Activated CD8-positive, alpha-beta memory T cell treated with anti-CD3 and anti-CD28 coated beads, Interleukin-2, amount 50 U/mL, for 48 hours (primary cell): ENCODE data around the gene ZNF273.
A peak's percentile ranks its signal among the peaks of the same experiment; 100 is the strongest.

Source experiments
- DNase-seq: peaks from one replicate; pipeline ENCODE4 v3.0.0-alpha.2; 2020

ZNF273 gene

GRCh38 chr7:64877714-64878610 is 25.1 kb upstream of the ZNF273 start:
- DNase-seq, result no peak

DNA sequence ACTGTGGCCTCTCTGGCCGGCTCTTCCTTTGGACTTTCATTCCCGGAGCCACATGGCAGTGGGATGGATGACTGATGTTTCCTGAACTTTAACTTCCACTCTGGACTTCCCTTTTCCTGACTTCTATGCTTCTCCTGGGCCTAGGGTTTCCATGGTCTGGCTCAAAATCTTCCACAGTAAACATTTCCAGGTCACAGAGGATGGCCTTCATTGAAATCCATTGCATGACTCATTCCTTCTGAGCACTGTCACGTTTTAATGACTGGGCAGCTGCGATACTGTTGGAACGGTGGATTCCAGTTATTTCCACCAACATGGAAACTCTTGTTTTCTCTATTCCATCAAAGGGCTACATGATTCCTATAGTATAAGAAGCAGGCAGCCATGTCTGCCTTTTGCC is 24.4 kb upstream of the ZNF273 start:
- DNase-seq, result no peak

DNA sequence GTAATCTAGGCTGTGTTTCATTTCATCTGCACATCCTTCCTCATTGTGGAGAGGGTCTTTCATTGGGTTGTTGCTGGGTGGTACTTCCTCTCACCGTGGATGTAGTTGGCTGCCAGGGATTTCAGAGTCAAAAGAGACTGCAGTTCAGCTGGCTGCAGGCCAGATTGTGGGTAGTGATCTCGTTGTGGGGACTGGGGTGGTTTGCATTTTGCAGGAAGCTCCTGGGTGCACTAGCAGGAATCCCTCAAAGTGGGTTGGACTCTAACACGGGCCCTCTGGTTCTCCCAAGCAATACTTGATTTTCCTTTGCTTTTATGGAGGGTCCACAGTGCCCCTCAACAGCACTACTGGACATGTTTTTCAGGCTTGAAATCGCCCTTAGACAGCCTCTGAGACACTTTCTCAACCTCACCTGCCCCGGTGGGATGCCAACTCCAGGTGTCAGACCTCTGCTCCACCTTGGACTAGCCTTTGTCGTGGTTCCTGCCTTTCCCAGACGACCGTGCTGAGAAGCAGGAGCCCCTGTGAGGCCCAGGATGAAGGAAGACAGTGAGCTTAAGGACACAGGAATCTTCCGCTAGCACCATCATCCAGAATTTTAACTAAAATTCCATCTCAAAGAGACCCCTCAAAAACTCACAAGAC is 23.9 kb upstream of the ZNF273 start:
- no peak for DNase-seq

DNA sequence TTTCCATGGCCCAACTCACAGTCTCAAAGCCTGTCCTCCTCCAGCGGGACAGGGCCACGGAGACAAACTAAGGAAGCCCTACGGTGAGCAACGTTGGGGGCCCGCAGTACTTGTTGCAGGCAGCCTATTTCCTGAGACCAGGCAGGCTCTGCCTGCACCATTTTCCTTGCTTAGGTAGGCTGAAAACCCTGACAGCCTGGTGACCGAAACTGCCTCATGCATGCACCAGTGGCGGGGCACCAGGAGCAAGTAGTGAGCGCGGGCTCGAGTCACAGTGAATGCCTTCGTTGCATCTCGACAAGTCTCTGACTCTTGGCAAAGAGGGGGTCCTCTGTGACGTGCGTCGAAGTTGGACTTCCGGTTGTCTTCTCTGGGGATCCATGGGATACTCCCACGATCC is 23.3 kb upstream of the ZNF273 start:
- no peak for DNase-seq

DNA sequence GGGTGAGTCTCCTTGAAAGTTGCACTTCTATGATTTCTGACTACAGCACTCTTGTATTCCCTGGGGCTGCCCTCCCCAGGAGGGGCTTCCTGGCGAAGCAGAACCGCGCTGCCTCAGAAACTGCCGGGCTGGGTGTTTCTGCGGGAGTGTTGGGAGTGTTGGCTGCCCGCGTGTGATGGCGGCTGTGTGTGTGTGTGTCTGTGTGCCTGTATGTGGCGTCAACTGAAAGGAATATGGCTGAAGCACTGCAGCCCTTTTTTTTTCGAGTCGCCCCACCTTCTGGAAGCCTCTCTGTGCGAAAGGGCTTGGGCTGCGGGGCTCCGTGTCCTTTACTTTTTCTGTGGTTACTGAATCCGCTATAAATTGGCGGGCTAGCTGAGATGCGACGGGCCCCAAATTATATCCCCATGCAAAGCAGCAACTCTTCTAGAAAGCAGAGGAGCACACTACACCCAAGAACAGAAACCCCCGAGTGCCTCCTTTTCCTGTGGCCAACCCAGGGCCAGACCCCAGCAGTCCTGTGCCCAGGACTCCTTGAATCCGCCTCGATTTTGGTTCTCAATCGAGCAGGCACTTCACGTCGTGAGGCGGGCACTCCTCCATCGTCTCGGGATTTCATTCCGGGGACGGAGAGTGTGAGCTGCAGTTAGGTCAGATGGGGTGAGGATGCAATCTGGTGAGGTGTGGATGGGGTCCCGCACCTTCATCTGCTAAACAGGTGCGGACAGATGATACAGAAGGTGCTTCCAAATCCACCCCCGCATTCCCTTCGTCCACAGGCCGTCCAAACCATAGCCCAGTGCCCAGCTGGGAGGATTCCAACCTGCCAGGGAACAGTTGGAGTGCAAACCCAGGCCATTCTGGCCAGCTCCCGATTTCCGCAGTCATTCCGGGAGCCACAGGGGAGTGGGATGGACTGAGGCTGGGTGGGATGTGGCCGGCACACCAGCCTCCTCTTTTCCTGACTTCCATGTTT is 22.5 kb upstream of the ZNF273 start:
- peak; percentile 34 for DNase-seq

DNA sequence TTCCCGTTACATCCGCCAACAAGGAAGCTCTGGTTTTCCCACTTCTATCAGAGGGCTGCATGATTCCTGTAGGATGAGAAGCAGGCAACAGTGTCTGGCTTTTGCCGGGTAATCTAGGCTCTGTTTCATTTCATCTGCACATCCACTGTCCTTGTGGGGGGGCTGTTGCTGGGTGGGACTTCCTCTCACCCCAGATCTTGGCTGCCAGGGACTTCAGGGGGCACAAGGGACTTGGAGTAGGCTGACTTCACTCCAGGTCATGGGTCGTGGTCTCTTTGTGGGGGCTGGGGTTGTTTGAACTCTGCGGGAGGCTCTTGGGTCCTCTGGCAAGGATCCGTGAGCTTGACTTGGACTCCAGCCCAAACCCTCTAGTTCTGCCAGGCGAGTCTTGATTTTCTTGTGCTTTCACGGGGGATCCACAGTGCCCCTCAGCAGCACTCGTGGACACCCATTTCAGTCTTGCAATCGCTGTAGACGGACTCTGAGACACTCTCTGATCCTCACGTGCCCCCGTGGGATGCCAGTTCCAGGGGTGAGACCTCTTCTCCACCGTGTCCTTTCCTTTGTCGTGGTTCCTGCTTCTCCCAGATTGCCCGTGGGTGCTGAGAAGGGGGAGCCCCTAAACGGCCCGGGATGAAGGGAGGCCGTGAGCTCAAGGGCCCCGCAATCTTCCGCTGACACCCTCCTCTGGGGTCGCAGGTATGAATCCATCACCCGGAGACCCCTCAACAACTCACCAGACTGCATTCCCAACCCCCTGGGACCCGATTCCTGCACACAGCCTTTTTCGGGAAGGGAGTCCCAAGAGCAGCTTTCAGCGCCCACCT is 21.4 kb upstream of the ZNF273 start:
- DNase-seq, result no peak

- DNase-seq, result no peak
Observed at GRCh38 chr7:64882341-64883112, 20.5 kb upstream of the ZNF273 start.

DNA sequence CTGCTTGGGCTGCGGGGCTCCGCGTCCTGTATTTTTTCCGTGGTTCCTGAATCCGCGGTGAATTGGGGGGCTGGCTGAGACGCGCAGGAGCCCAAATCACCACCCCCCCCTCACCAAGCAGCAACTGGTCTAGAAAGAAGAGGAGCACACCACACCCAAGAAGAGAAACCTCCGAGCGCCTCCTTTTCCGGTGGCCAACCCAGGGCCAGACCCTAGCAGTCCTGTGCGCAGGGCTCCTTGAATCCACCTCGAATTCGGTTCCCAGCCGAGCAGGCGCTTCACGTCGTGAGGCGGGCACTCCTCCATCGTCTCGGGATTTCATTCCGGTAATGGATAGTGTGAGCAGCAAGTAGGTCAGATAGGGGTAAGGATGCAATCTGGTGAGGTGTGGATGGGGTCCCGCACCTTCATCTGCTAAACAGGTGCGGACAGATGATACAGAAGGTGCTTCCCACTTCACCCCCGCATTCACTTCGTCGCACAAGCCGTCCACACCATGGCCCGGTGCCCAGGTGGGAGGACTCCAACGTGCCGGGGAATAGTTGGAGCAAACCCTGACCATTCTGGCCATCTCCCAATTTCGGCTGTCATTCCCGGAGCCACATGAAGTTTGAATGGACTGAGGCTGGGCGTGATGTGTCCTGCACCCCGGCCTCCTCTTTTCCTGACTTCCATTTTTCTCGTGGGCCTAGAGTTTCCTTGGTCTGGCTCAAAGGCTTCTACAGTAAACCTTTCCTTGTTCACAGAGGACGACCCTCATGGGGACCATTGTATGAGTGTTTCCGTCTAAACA is 19.8 kb upstream of the ZNF273 start:
- DNase-seq, result peak; percentile 47

- peak; percentile 39 for DNase-seq
Observed at GRCh38 chr7:64884085-64884912, 18.8 kb upstream of the ZNF273 start.

DNA sequence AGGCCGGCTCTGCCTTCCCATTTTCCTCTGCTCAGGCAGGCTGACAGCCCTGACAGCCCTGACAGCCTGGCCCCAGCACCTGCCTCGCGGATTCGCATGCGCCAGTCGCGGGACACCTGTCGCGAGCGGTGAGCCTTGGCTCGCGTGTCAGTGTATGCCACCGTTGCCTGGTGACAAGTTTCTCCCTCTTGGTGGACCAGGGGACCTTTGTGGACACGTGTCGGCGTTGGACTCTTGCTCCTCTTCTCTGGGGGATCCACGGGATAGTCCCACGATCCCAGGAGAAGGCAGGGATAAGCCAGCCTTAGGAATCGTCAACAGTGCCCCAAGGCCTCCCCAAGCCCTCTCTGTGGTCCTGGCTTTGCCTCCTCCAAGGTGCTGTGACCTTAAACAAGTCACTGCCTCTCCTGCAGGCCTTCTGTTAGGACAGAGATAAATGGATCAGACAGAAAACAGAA is 18.1 kb upstream of the ZNF273 start:
- peak; percentile 38 for DNase-seq

DNA sequence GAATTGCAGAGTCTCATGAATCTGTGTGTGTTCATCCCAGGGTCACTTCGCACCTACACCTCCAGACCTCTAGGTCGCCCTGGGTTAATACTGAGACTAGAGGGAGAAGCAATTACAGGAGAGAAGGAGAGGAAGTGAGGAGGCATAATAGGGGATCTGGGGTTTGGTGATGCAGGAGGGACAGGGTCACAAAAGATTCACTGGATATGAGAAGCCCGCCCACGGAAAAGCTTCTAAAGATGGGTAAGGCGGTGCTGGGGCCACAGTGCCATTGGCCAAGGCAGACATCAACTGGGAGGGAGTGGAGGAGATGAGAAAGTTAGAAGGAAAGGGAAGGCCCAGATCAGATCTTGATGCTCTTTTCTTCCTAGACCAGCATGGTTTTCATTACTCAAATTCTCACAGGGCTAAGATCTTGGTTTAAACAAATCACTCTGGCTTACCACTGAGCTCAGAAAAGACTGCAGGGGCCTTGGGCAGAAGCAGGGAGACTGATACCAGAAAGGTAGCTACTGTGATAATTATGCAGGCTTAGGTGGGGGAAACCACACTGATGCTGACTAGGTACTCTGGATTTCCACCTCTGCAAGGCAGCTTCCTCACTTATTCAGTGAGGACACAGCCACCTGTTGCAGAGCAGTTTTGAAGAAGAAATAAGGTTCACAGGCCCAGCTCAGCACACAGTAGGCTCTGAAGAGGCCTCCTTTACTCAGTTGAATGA is 17.4 kb upstream of the ZNF273 start:
- peak; percentile 30 for DNase-seq

GRCh38 chr7:64886956-64887545 is 16.0 kb upstream of the ZNF273 start:
- peak; percentile 15 for DNase-seq

GRCh38 chr7:64887756-64888508 is 15.1 kb upstream of the ZNF273 start:
- DNase-seq, result peak; percentile 77

GRCh38 chr7:64888561-64888900 is 14.5 kb upstream of the ZNF273 start:
- no peak for DNase-seq

GRCh38 chr7:64888901-64889685 is 14.0 kb upstream of the ZNF273 start:
- peak; percentile 62 for DNase-seq

DNA sequence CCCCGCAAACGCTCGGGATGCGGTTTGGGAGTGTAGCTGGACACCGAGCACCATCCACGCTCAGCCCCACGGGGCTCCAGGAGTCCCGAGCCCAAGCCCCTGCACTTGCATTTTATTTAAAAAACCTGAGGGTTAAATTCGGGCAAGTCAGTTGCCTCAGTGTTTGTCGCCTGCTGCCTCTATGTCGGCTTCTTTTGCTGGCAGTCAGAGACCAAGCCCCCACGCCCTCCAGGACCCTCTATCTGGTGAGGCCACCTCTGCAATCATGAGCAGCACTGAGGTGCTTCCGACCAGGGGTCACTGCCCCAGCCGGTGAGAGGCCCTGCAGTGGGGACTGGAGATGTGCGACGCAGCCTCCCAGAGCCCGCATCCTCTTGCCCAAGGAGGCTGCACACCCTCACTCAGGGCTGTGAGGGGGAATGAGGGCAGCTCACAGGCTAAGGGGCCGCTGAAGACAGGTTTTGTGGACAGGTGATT is 13.3 kb upstream of the ZNF273 start:
- peak; percentile 51 for DNase-seq

GRCh38 chr7:64890273-64890672 is 12.8 kb upstream of the ZNF273 start:
- peak; percentile 43 for DNase-seq
